ENCODE data around the gene RBCK1.

The RBCK1 gene

DNA sequence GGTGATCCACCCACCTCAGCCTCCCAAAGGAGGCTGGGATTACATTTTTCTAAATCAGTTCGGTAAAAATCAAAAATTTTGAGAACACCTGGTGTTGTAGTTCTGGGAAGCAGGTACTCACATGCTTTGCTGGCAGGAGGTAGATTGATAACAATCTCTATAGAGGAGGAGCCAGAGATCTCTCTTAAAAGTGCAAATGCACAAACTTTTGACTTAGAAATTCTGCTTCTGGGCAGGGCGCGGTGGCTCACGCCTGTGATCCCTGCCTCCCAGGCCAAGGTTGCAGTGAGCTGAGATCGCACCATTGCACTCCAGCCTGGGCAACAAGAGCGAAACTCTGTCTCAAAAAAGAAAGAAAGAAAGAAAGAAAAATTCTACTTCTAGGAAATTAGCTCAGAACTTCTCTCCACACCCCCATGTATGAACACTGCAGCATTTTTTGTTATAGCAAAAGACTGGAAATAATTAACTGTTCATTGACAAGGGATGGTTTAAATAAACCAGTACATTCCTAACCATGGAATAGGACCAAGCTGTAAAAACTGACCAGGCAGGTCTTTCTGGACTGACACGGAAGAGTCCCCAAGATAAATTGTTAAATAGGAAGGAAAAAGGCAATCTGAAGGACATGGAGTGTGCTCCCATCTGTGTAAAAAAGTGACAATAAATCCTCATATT lies 41.9 kb upstream of the RBCK1 start:
- Histone ChIP-seq H3F3A (ENCODE audit: insufficient read depth, low read length) (peaks cover 2% of the 10 kb centered on the region; the same call in 1 of the 2 replicates), H4K20me1 (ENCODE audit: insufficient read depth, low read length) (no peaks in the 10 kb centered on the region), H3K9me3 (ENCODE audit: low read length) (no peaks in the 10 kb centered on the region), H3K36me3 (ENCODE audit: insufficient read depth, low read length) (no peaks in the 10 kb centered on the region), H3K4me2 (ENCODE audit: low read length) (no peak overlapping the region), H3K27ac (ENCODE audit: low read depth, low read length, poor library complexity, severe bottlenecking) (no peak overlapping the region), H3K4me3 (ENCODE audit: low read depth, low read length, poor library complexity, severe bottlenecking) (no peak overlapping the region), H3K27me3 (ENCODE audit: insufficient read depth, low read length) (no peaks in the 10 kb centered on the region), H2AFZ (ENCODE audit: low read length) (no peak overlapping the region), H3K9me2 (ENCODE audit: low read depth, low read length) (no peaks in the 10 kb centered on the region), H3K9ac (ENCODE audit: low read length) (no peak overlapping the region), H3K79me2 (ENCODE audit: insufficient read depth, low read length) (no peaks in the 10 kb centered on the region), H3K4me1 (ENCODE audit: insufficient read depth, low read length, severe bottlenecking) (peaks cover 15% of the 10 kb centered on the region)
- TF ChIP-seq, protein P1, sequence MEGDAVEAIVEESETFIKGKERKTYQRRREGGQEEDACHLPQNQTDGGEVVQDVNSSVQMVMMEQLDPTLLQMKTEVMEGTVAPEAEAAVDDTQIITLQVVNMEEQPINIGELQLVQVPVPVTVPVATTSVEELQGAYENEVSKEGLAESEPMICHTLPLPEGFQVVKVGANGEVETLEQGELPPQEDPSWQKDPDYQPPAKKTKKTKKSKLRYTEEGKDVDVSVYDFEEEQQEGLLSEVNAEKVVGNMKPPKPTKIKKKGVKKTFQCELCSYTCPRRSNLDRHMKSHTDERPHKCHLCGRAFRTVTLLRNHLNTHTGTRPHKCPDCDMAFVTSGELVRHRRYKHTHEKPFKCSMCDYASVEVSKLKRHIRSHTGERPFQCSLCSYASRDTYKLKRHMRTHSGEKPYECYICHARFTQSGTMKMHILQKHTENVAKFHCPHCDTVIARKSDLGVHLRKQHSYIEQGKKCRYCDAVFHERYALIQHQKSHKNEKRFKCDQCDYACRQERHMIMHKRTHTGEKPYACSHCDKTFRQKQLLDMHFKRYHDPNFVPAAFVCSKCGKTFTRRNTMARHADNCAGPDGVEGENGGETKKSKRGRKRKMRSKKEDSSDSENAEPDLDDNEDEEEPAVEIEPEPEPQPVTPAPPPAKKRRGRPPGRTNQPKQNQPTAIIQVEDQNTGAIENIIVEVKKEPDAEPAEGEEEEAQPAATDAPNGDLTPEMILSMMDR (IDR thresholded peaks at IDR 0.05; ENCODE audit: low read length): no peak
- TF ChIP-seq EZH2 (IDR thresholded peaks at IDR 0.05; ENCODE audit: borderline replicate concordance, low read length): no peak

DNA sequence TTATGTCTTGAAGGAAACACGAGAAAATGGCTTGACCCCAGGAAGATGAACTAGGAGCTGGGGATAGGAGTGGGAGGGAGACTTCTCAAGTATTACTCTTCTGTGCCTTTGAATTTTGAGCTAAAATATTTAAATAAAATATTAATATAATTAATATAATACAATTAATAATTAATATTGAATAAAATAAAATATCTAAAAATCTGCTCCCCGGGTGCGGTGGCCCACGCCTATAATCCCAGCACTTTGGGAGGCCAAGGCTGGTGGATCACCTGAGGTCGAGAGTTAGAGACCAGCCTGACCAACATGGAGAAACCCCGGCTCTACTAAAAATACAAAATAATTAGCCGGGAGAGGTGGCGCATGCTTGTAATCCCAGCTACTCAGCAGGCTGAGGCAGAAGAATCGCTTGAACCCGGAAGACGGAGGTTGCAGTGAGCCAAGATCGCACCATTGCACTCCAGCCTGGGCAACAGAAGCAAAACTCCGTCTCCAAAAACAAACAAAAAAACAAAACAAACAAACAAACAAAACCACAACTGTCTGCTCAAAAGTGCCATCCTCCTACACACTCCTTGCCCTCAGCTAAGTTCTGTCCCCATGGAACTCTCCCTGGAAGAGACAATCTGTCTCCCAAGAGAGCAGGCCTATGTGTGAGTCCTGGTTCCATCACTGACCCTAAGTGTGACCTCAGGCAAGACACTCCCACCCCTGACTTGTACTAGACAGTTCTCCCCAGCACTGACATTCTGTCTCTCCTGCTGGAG lies 41.2 kb upstream of the RBCK1 start:
- Histone ChIP-seq H3K9ac (ENCODE audit: low read length) (no peak overlapping the region), H2AFZ (ENCODE audit: low read length) (no peak overlapping the region), H3K4me2 (ENCODE audit: low read length) (no peak overlapping the region), H3K27me3 (ENCODE audit: insufficient read depth, low read length) (no peaks in the 10 kb centered on the region), H3K4me3 (ENCODE audit: low read depth, low read length, poor library complexity, severe bottlenecking) (no peak overlapping the region), H3F3A (ENCODE audit: insufficient read depth, low read length) (no peaks in the 10 kb centered on the region), H3K79me2 (ENCODE audit: insufficient read depth, low read length) (no peaks in the 10 kb centered on the region), H3K27ac (ENCODE audit: low read depth, low read length, poor library complexity, severe bottlenecking) (no peak overlapping the region), H3K36me3 (ENCODE audit: insufficient read depth, low read length) (no peaks in the 10 kb centered on the region), H3K9me2 (ENCODE audit: low read depth, low read length) (no peaks in the 10 kb centered on the region), H3K9me3 (ENCODE audit: low read length) (no peaks in the 10 kb centered on the region), H3K4me1 (ENCODE audit: insufficient read depth, low read length, severe bottlenecking) (peaks cover 8% of the 10 kb centered on the region), H4K20me1 (ENCODE audit: insufficient read depth, low read length) (no peaks in the 10 kb centered on the region)
- TF ChIP-seq, protein P1 (IDR thresholded peaks at IDR 0.05; ENCODE audit: low read length): no peak
- no peak for TF ChIP-seq EZH2 (IDR thresholded peaks at IDR 0.05; ENCODE audit: borderline replicate concordance, low read length)

DNA sequence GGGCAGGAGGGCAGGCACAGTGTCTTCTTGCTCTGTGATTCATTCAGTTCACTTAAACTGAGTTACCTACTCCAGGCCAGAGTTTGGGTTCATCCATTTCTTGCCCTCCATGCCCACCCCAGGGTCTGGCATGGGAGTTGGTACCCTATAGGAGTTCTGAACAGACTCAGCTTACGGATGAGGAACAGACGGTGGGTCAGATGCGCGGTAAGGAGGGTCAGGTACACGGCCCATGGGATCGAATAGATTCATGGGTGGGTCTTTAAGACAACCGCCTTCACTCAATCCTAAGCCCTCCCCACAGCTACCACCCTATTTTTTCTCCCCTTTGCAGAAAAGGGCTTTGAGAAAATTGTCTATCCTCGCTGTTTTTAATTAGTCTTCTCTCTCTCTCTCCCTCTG lies 40.6 kb upstream of the RBCK1 start:
- Histone ChIP-seq H3F3A (ENCODE audit: insufficient read depth, low read length) (no peaks in the 10 kb centered on the region), H3K4me1 (ENCODE audit: insufficient read depth, low read length, severe bottlenecking) (peaks cover 3% of the 10 kb centered on the region), H4K20me1 (ENCODE audit: insufficient read depth, low read length) (no peaks in the 10 kb centered on the region), H2AFZ (ENCODE audit: low read length) (no peak overlapping the region), H3K9me2 (ENCODE audit: low read depth, low read length) (no peaks in the 10 kb centered on the region), H3K9me3 (ENCODE audit: low read length) (no peaks in the 10 kb centered on the region), H3K4me3 (ENCODE audit: low read depth, low read length, poor library complexity, severe bottlenecking) (no peak overlapping the region), H3K36me3 (ENCODE audit: insufficient read depth, low read length) (no peaks in the 10 kb centered on the region), H3K79me2 (ENCODE audit: insufficient read depth, low read length) (no peaks in the 10 kb centered on the region), H3K4me2 (ENCODE audit: low read length) (no peak overlapping the region), H3K27ac (ENCODE audit: low read depth, low read length, poor library complexity, severe bottlenecking) (no peak overlapping the region), H3K9ac (ENCODE audit: low read length) (no peak overlapping the region), H3K27me3 (ENCODE audit: insufficient read depth, low read length) (no peaks in the 10 kb centered on the region)
- TF ChIP-seq EZH2 (IDR thresholded peaks at IDR 0.05; ENCODE audit: borderline replicate concordance, low read length): no peak
